ENCODE measurements around the gene PIK3R6. TPM values are rescaled to one million over a fixed set of nuclear protein-coding genes. Genes with fewer than 3 reads are reported as not detected.

The PIK3R6 gene
- total RNA-seq, 4 donors from 2014 or later: 1.5 to 2.2 (median 2.0) TPM

GRCh38 chr17:8873801-8874715 is 6.6 kb upstream of the PIK3R6 start:
- WGBS, 2 donors (ENCODE audit: low coverage in 1 of 2): 47 to 60% methylated on average over 3 to 9 of the region's 19 CpGs
- TF ChIP-seq POLR2A (IDR thresholded peaks at IDR 0.05): no peak

GRCh38 chr17:8872705-8873435 is 5.4 kb upstream of the PIK3R6 start:
- ATAC-seq: no peak
- no peaks in the 10 kb centered on the region for H3K36me3 ChIP-seq
- H3K4me3 ChIP-seq: no peak overlapping the region
- TF ChIP-seq POLR2AphosphoS5 (IDR thresholded peaks at IDR 0.05) (no peak), EP300 (IDR thresholded peaks at IDR 0.05) (no peak), POLR2A (IDR thresholded peaks at IDR 0.05) (no peak), CTCF (IDR thresholded peaks at IDR 0.05) (no peak)
- no peak overlapping the region for H3K27ac ChIP-seq
- H3K27me3 ChIP-seq: peaks cover 40% of the 10 kb centered on the region
- no peaks in the 10 kb centered on the region for H3K4me1 ChIP-seq
- no peaks in the 10 kb centered on the region for H3K9me3 ChIP-seq
- 46 to 60% methylated on average over 10 to 11 of the region's 17 CpGs for WGBS, 2 donors (ENCODE audit: low coverage in 1 of 2)

More at GRCh38 chr17:8873801-8874715, 6.6 kb upstream of the PIK3R6 start:
- Histone ChIP-seq H3K27ac (no peak overlapping the region), H3K9me3 (no peaks in the 10 kb centered on the region), H3K4me1 (no peaks in the 10 kb centered on the region), H3K27me3 (peaks cover 48% of the 10 kb centered on the region), H3K4me3 (no peak overlapping the region), H3K36me3 (no peaks in the 10 kb centered on the region)
- ATAC-seq: no peak

- 79 to 91% methylated on average over 5 to 6 of the region's 7 CpGs for WGBS, 2 donors (ENCODE audit: low coverage in 1 of 2)
- TF ChIP-seq POLR2AphosphoS5 (IDR thresholded peaks at IDR 0.05) (no peak), CTCF (IDR thresholded peaks at IDR 0.05) (no peak), EP300 (IDR thresholded peaks at IDR 0.05) (no peak), POLR2A (IDR thresholded peaks at IDR 0.05) (no peak)
- no peaks in the 10 kb centered on the region for H3K36me3 ChIP-seq
- no peaks in the 10 kb centered on the region for H3K4me1 ChIP-seq
- no peak overlapping the region for H3K27ac ChIP-seq
- H3K27me3 ChIP-seq: peaks cover 47% of the 10 kb centered on the region
- H3K9me3 ChIP-seq: no peaks in the 10 kb centered on the region
- no peak for ATAC-seq
- no peak overlapping the region for H3K4me3 ChIP-seq
Measured at GRCh38 chr17:8872036-8872704, 4.7 kb upstream of the PIK3R6 start.

GRCh38 chr17:8871081-8871581 is 3.7 kb upstream of the PIK3R6 start:
- Histone ChIP-seq H3K4me3 (no peak overlapping the region), H3K27me3 (peaks cover 57% of the 10 kb centered on the region), H3K9me3 (no peaks in the 10 kb centered on the region), H3K4me1 (no peaks in the 10 kb centered on the region), H3K36me3 (no peaks in the 10 kb centered on the region), H3K27ac (no peak overlapping the region)
- TF ChIP-seq EP300 (IDR thresholded peaks at IDR 0.05): no peak
- no peak for ATAC-seq
- WGBS, 2 donors (ENCODE audit: low coverage in 1 of 2): 55 to 72% methylated on average over 5 to 10 of the region's 13 CpGs

GRCh38 chr17:8870406-8871040 is 3.0 kb upstream of the PIK3R6 start:
- Histone ChIP-seq H3K27me3 (peaks cover 51% of the 10 kb centered on the region), H3K27ac (no peak overlapping the region), H3K36me3 (no peaks in the 10 kb centered on the region), H3K4me1 (no peaks in the 10 kb centered on the region), H3K4me3 (no peak overlapping the region), H3K9me3 (no peaks in the 10 kb centered on the region)
- no peak for ATAC-seq
- 73 to 89% methylated on average over 8 to 12 of the region's 13 CpGs for WGBS, 2 donors (ENCODE audit: low coverage in 1 of 2)
- TF ChIP-seq POLR2A (IDR thresholded peaks at IDR 0.05) (no peak), EP300 (IDR thresholded peaks at IDR 0.05) (no peak), CTCF (IDR thresholded peaks at IDR 0.05) (no peak), POLR2AphosphoS5 (IDR thresholded peaks at IDR 0.05) (no peak)

Data from gastroesophageal sphincter (tissue), 4 donors.